Activated CD4-positive, alpha-beta T cell treated with anti-CD3 and anti-CD28 coated beads, Interleukin-2, amount 10 ng/mL, durations not matched to agents 7 days and 5 days (primary cell): ENCODE measurements around the gene COL18A1. TPM values are rescaled to one million over a fixed set of nuclear protein-coding genes. Genes with fewer than 3 reads are reported as not detected.
"Not testable (repeated sequence)": the region's sequence is repeated elsewhere in the genome, so short reads cannot be mapped to it uniquely, and the experiment has no call there.

Experiments
- CTCF ChIA-PET: fragments of 350-600 bp; sonication (Branson Sonifier 250); formaldehyde crosslinking; loops from one replicate; lab custom pipeline; 2021; ENCODE audit warnings: antibody characterized with exemption; lab: Charles Lee
- POLR2A ChIA-PET: fragments of 350-600 bp; sonication (Branson Sonifier 250); formaldehyde crosslinking; loops from one replicate; lab custom pipeline; 2021; ENCODE audit warnings: antibody characterized with exemption; lab: Charles Lee
- DNase-seq: peaks from one replicate; pipeline ENCODE4 v3.0.0-alpha.2; 2020
- H3K27ac Mint-ChIP-seq: one replicate; pipeline ENCODE4 v1.8.0; 2021; ENCODE audit warnings: mild to moderate bottlenecking, moderate library complexity, mixed read lengths
- H3K27me3 Mint-ChIP-seq: one replicate; pipeline ENCODE4 v1.8.0; 2021; ENCODE audit warnings: mixed read lengths
- H3K36me3 Mint-ChIP-seq: one replicate; pipeline ENCODE4 v1.8.0; 2021; ENCODE audit warnings: low read depth, mixed read lengths
- H3K4me1 Mint-ChIP-seq: one replicate; pipeline ENCODE4 v1.8.0; 2021; ENCODE audit warnings: mixed read lengths
- H3K4me3 Mint-ChIP-seq: one replicate; pipeline ENCODE4 v1.8.0; 2021; ENCODE audit warnings: mild to moderate bottlenecking, moderate library complexity, mixed read lengths
- H3K9me3 Mint-ChIP-seq: one replicate; pipeline ENCODE4 v1.8.0; 2021; ENCODE audit warnings: mixed read lengths
- total RNA-seq, 2 experiments: library from RNA; stranded (reverse); gene quantifications; one replicate each; pipeline ENCODE4 v1.2.3, GENCODE V29; 2021

The COL18A1 gene
- total RNA-seq, 2 experiments from 2014 or later: 2.8 to 3.1 TPM

DNA sequence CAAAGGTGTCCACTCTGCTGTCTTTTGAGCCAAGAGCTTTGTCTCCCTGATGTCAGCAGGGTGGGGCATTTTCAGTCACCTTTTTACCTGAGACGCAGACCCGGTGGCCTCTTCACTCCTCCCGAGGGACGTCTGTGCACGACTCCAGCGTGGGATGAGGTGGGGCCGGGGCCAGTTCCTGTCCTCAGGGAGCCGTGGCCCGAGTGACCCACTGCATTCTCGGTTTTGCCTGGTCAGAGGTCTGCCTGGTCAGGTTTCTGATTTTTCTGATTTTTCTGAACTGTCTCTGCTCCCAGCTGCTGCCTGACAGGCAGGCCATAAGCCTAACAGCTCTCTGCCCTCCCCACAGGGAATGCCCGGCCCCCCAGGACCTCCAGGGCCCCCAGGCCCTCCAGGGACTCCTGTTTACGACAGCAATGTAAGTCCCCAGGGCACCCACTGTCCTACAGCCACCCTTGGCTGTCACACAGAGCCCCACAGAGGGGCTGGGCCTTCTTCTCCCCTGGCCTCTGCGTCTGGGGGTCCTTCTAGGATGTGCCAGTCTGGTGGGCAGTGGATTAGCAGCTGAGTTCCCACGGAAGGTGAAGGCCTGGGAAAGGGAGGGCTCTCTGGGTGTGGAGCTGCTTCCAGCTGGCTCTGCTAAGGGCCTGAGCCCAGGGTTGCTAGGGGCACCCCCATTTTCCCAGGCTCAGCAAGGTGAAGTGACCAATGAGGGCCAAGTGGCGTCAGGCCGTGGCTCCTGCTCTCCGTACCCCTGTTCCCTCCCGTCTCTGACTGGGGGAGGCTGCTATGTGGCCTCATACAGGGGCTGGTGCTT is 91.4 kb downstream of the COL18A1 start:
- DNase-seq: no peak
- peaks cover 8% of the 10 kb centered on the region for H3K9me3 Mint-ChIP-seq
- H3K36me3 Mint-ChIP-seq: peaks cover 2% of the 10 kb centered on the region
- no peaks in the 10 kb centered on the region for H3K27me3 Mint-ChIP-seq
- no peak overlapping the region for H3K27ac Mint-ChIP-seq
- ChIA-PET CTCF (no interaction called here), POLR2A (no interaction called here)
- H3K4me3 Mint-ChIP-seq: no peak overlapping the region
- no peaks in the 10 kb centered on the region for H3K4me1 Mint-ChIP-seq

DNA sequence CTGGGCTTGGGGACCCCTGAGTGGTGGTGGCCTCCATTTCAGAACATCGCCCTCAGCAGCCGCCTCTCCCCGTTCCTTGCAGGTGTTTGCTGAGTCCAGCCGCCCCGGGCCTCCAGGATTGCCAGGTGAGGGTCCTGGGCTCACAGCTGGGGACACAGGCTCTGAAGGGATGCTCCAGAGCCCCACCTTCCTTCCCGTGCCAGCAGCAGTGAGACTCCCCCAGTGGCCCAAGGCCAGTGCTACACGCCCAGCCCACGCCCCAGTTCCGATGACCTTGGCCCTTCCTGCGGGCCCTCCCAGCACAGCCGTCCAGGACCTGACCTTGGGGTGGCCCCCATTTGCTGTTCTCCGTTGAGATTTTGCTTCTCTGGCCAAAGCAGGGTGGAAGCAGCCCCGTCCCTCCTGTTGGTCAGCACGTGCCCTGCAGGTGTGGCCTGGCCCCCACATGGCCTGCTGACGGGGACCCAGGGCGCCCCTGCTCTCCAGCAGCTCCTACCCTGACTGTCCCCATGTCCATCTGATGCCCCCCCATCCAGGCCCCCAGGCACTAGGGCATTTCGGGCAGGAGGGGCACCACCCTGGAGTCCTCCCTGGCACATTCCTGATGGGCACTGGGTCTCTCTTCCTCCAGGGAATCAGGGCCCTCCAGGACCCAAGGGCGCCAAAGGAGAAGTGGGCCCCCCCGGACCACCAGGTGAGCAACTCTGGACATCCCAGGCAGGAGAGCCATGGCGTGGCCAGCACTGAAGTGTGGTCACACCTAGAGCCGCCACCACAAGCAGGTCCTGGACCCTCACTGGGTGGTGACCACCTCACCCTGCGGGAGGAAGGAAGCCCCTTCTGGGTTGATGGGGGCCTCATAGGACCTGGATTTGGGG is 92.2 kb downstream of the COL18A1 start:
- H3K4me1 Mint-ChIP-seq: no peaks in the 10 kb centered on the region
- ChIA-PET CTCF (no interaction called here), POLR2A (no interaction called here)
- no peaks in the 10 kb centered on the region for H3K27me3 Mint-ChIP-seq
- H3K4me3 Mint-ChIP-seq: no peak overlapping the region
- peaks cover 8% of the 10 kb centered on the region for H3K9me3 Mint-ChIP-seq
- H3K27ac Mint-ChIP-seq: no peak overlapping the region
- H3K36me3 Mint-ChIP-seq: peaks cover 2% of the 10 kb centered on the region
- no peak for DNase-seq

DNA sequence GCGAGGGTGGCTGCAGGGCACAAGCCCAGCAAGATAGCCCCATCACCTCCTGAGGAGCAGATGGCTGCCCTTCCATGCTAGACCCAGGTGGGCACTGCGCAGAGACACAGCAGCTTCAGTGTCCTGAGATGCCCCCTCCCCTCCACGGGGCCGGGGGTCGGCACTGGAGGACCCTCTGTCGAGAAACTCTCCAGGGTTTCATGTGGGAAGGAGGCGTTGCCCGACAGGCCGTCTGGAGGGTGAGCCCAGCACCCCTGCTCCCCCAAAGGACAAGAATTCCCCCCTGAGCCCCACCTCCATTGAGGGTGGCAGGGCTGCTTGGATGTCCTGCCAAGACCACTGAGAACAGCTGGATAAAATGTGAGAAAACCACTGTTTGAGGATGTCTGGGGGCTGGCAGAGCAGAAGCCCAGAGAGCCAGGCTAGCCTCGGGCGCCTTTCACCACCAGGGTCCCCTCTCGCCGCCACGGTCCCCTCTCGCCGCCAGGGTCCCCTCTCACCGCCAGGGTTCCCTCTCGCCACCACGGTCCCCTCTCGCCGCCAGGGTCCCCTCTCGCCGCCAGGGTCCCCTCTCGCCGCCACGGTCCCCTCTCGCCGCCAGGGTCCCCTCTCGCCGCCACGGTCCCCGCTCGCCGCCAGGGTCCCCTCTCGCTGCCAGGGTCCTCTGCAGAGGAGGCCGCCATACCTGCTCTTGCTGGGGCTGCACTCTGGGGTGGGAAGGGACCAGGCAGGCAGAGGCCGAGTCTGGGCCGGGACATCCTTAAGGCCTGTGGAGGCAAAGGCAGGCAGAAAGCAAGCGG is 93.1 kb downstream of the COL18A1 start:
- no peak for DNase-seq
- peaks cover 10% of the 10 kb centered on the region for H3K9me3 Mint-ChIP-seq
- H3K4me1 Mint-ChIP-seq: no peaks in the 10 kb centered on the region
- no peaks in the 10 kb centered on the region for H3K27me3 Mint-ChIP-seq
- CTCF ChIA-PET: no interaction called here
- no peak overlapping the region for H3K27ac Mint-ChIP-seq
- H3K4me3 Mint-ChIP-seq: no peak overlapping the region
- POLR2A ChIA-PET: no interaction called here
- H3K36me3 Mint-ChIP-seq: peaks cover 2% of the 10 kb centered on the region

DNA sequence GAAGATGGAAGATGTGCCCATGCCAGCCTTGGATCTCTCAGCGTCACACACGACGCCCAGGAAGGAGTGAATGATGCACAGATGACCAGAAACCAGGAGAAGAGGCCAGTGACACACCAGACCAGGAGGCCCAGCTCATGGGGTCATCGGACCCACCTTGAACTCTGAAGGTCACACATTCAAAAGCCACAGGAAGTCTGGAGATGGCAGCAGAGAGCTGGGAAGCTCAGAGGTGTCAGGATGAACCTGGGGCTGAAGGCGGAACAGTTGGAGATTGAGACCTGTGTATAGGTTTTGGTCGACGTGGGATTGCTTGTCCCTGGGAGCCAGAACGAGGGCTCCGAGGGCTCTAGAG is 93.7 kb downstream of the COL18A1 start:
- H3K36me3 Mint-ChIP-seq: peaks cover 2% of the 10 kb centered on the region
- no peak for DNase-seq
- peaks cover 10% of the 10 kb centered on the region for H3K9me3 Mint-ChIP-seq
- H3K4me1 Mint-ChIP-seq: no peaks in the 10 kb centered on the region
- peak overlapping the region; percentile 36 for H3K27ac Mint-ChIP-seq
- H3K4me3 Mint-ChIP-seq: no peak overlapping the region
- no peaks in the 10 kb centered on the region for H3K27me3 Mint-ChIP-seq
- POLR2A ChIA-PET: no interaction called here
- CTCF ChIA-PET: no interaction called here

DNA sequence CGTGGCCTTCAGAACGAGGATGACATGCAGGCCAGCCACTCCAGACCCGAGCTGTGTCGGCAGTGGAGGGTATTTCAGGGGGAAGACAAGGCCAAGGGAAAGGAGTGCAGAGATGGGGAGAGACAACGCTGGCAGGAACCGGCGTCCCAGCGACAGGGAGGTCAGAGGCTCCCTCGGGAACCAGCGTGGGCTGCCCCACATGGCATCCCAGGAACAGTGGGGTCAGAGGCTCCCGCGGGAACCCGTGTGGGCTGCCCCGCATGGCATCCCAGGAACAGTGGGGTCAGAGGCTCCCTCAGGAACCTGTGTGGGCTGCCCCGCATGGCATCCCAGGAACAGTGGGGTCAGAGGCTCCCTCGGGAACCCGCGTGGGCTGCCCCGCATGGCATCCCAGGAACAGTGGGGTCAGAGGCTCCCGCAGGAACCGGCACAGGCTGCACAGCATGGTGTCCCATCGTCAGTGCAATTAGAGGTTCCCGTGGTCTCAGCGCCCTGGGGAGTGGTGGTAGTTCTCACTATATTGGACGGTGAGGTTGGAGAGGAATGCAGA is 94.3 kb downstream of the COL18A1 start:
- ChIA-PET CTCF (no interaction called here), POLR2A (no interaction called here)
- no peak for DNase-seq
- peak overlapping the region; percentile 36 for H3K27ac Mint-ChIP-seq
- H3K4me1 Mint-ChIP-seq: no peaks in the 10 kb centered on the region
- no peak overlapping the region for H3K4me3 Mint-ChIP-seq
- H3K9me3 Mint-ChIP-seq: peaks cover 10% of the 10 kb centered on the region
- no peaks in the 10 kb centered on the region for H3K27me3 Mint-ChIP-seq
- peaks cover 2% of the 10 kb centered on the region for H3K36me3 Mint-ChIP-seq

DNA sequence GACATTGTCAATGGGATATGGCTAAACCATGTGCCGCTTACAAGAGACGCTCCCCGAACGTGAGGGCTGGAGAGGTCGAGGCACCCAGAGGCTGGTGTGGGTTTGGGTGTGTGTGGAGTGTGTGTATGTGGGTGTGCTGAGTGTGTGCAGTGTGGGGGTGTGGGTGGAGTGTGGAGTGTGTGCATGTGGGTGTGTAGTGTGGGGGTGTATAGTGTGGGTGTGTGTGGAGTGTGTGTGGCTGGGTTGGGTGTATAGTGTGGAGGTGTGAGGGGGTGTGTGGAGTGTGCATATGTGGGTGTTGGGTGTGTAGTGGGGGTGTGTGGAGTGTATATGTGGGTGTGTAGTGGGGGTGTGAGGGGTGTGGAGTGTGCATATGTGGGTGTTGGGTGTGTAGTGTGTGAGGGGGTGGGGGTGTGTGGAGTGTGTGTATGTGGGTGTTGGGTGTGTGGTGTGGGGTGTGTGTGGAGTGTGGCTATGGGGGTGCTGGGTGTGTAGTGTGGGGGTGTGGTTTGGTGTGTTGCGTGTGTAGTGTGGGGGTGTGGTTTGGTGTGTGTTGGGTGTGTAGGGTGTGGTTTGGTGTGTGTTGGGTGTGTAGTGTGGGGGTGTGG is 95.1 kb downstream of the COL18A1 start:
- Mint-ChIP-seq H3K9me3 (peaks cover 10% of the 10 kb centered on the region), H3K4me1 (no peaks in the 10 kb centered on the region), H3K27me3 (no peaks in the 10 kb centered on the region), H3K27ac (peak overlapping the region; percentile 38), H3K4me3 (no peak overlapping the region), H3K36me3 (peaks cover 2% of the 10 kb centered on the region)
- CTCF ChIA-PET: no interaction called here
- no peak for DNase-seq
- POLR2A ChIA-PET: no interaction called here

DNA sequence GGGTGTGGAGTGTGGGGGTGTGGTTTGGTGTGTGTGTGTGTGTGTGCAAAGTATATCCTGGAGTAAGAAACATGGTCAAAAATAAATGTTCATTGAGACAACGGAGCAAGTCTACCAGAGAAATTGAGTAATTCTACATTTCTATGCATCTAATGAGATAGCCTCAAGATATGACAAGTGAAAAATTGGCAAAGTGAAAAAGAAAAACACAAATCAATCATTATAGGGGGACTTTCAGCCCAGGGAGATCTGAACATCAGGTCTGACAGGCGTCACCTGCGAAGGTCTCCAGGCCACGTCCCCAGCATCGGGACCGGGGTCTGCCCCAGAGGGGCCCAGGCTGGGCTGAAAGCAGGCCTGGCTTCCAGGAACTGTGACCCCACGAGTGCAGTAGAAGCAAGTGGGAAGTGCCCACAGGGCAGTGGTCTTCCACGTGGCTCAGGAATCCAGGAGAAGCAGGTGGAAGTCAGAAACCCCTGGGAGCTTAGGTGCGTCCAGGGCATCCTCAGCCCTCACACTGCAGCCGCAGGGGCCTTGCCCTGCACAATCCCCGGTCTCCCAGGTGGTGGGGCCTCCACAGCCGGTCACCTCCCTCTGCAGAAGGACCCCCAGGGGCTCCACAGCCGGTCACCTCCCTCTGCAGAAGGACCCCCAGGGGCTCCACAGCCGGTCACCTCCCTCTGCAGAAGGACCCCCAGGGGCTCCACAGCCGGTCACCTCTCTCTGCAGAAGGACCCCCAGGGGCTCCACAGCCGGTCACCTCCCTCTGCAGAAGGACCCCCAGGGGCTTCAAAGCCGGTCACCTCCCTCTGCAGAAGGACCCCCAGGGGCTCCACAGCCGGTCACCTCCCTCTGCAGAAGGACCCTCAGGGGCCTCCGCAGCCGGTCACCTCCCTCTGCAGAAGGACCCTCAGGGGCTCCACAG is 96.4 kb downstream of the COL18A1 start:
- DNase-seq, H3K4me1 Mint-ChIP-seq, CTCF ChIA-PET, H3K4me3 Mint-ChIP-seq, H3K27ac Mint-ChIP-seq, POLR2A ChIA-PET, H3K36me3 Mint-ChIP-seq, H3K27me3 Mint-ChIP-seq: not testable (repeated sequence)
- H3K9me3 Mint-ChIP-seq: peaks cover 10% of the 10 kb centered on the region

DNA sequence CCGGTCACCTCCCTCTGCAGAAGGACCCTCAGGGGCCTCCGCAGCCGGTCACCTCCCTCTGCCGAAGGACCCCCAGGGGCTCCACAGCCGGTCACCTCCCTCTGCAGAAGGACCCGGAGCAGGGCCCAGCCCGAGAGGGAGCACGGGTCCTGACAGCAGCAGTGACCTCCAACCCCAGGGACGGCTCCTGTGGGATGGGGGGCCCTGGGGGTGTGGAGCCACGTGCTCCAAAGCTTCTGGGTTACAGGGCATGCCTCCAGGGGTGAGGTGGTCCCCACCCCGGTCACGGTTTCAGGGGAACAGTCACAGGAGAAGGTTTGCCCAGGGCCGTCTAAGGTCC is 97.0 kb downstream of the COL18A1 start:
- POLR2A ChIA-PET: no interaction called here
- CTCF ChIA-PET: no interaction called here
- Mint-ChIP-seq H3K27ac (no peak overlapping the region), H3K9me3 (peaks cover 10% of the 10 kb centered on the region), H3K36me3 (peaks cover 2% of the 10 kb centered on the region), H3K4me3 (no peak overlapping the region), H3K27me3 (no peaks in the 10 kb centered on the region), H3K4me1 (no peaks in the 10 kb centered on the region)
- DNase-seq: no peak

DNA sequence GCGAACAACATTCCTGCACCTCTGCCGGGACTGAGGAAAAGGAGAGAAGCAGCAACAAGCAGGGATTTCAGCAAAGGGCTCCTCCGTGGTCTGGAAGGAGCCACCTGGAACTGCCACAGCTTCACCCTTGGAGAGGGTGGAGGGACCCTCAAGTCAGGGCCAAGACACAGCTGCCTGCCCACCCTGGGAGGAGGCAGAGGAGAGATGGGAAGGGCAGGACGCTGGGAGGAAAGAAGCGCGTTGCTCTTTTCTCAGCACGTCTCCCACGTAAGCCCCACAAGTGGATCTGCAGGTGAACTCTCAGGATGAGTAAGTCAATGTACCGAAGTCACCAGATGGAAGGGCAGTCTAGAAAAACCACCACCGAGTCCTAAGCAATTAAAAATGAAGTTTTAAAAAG is 97.6 kb downstream of the COL18A1 start:
- Mint-ChIP-seq H3K4me1 (no peaks in the 10 kb centered on the region), H3K27ac (no peak overlapping the region), H3K36me3 (peaks cover 2% of the 10 kb centered on the region), H3K9me3 (peaks cover 10% of the 10 kb centered on the region), H3K27me3 (no peaks in the 10 kb centered on the region), H3K4me3 (no peak overlapping the region)
- no peak for DNase-seq
- ChIA-PET CTCF (no interaction called here), POLR2A (no interaction called here)

DNA sequence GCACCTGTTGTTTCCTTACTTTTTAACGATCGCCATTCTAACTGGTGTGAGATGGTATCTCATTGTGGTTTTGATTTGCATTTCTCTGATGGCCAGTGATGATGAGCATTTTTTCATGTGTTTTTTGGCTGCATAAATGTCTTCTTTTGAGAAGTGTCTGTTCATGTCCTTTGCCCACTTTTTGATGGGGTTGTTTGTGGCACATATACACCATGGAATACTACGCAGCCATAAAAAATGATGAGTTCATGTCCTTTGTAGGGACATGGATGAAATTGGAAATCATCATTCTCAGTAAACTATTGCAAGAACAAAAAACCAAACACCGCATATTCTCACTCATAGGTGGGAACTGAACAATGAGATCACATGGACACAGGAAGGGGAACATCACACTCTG is 98.3 kb downstream of the COL18A1 start:
- DNase-seq, H3K4me3 Mint-ChIP-seq, H3K36me3 Mint-ChIP-seq, H3K27me3 Mint-ChIP-seq, H3K27ac Mint-ChIP-seq, H3K4me1 Mint-ChIP-seq, POLR2A ChIA-PET, CTCF ChIA-PET: not testable (repeated sequence)
- H3K9me3 Mint-ChIP-seq: peaks cover 10% of the 10 kb centered on the region

DNA sequence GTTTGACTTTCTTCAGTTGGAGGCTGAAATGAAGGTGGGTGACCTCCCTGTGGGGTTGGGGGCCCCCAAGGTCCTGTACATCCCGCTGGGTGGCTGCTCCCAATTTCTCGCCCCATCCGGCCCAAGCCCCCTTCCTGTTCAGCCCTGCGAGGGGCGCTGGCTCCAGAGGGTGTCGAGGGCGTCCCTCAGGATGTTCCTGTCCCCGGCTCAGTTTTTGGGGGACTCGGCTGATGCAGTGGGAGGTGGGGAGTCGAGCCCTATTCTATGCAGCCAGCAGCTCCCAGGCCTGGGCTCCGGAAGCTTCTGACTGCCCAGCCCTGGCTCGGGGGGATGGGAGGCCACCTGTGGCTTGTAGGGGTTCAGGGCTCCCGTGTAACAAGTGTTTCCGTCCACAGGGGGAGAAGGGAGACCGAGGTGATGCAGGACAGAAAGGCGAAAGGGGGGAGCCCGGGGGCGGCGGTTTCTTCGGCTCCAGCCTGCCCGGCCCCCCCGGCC is 99.1 kb downstream of the COL18A1 start:
- no peaks in the 10 kb centered on the region for H3K36me3 Mint-ChIP-seq
- H3K27me3 Mint-ChIP-seq: no peaks in the 10 kb centered on the region
- no peak for DNase-seq
- no peak overlapping the region for H3K27ac Mint-ChIP-seq
- ChIA-PET POLR2A (no interaction called here), CTCF (interaction anchor here (1.2 kb wide), 1 partner anchor 21 kb away, joined by 5 read pairs; no protein-coding TSS in a partner anchor)
- peaks cover 7% of the 10 kb centered on the region for H3K9me3 Mint-ChIP-seq
- H3K4me3 Mint-ChIP-seq: no peak overlapping the region
- no peaks in the 10 kb centered on the region for H3K4me1 Mint-ChIP-seq
